ENCODE measurements around the gene CTCFL. TPM values are rescaled to one million over a fixed set of nuclear protein-coding genes. Genes with fewer than 3 reads are reported as not detected.

CTCFL gene
- total and polyA plus RNA-seq, 3 donors from 2014 or later, result 19.8 to 33.9 (median 24.8) TPM

- WGBS, 2 donors, result 81 to 83% methylated on average over 2 of the region's 2 CpGs
- H3K4me3 ChIP-seq, result no peak overlapping the region
- intact Hi-C loops (cut with DNase I; ENCODE audit: low total_unique reads), result no loop called here
- peaks cover 1% of the 10 kb centered on the region for H3K4me1 ChIP-seq
- TF ChIP-seq CTCF (IDR thresholded peaks at IDR 0.05) (no peak), POLR2A (IDR thresholded peaks at IDR 0.05) (no peak)
- H3K36me3 ChIP-seq (ENCODE audit: low read depth, missing control alignments), result no peaks in the 10 kb centered on the region
- no peaks in the 10 kb centered on the region for H3K27me3 ChIP-seq
- DNase-seq, result no peak
- H3K9me3 ChIP-seq, result no peaks in the 10 kb centered on the region
- H3K27ac ChIP-seq, result no peak overlapping the region
Measured at GRCh38 chr20:57532104-57532503, 7.2 kb upstream of the CTCFL start.

- no peaks in the 10 kb centered on the region for H3K27me3 ChIP-seq
- intact Hi-C loops (cut with DNase I; ENCODE audit: low total_unique reads), result no loop called here
- H3K27ac ChIP-seq, result no peak overlapping the region
- TF ChIP-seq CTCF (IDR thresholded peaks at IDR 0.05) (no peak), POLR2A (IDR thresholded peaks at IDR 0.05) (no peak)
- peaks cover 4% of the 10 kb centered on the region for H3K4me1 ChIP-seq
- H3K4me3 ChIP-seq, result no peak overlapping the region
- 85 to 86% methylated on average over 4 of the region's 4 CpGs for WGBS, 2 donors
- H3K36me3 ChIP-seq (ENCODE audit: low read depth, missing control alignments), result no peaks in the 10 kb centered on the region
- DNase-seq, result no peak
- no peaks in the 10 kb centered on the region for H3K9me3 ChIP-seq
Measured at GRCh38 chr20:57530327-57530981, 5.5 kb upstream of the CTCFL start.

GRCh38 chr20:57529810-57530209, 4.9 kb upstream of the CTCFL start:
- Histone ChIP-seq H3K36me3 (ENCODE audit: low read depth, missing control alignments) (no peaks in the 10 kb centered on the region), H3K9me3 (no peaks in the 10 kb centered on the region), H3K4me1 (peaks cover 4% of the 10 kb centered on the region), H3K4me3 (no peak overlapping the region), H3K27me3 (no peaks in the 10 kb centered on the region), H3K27ac (no peak overlapping the region)
- no peak for TF ChIP-seq CTCF (IDR thresholded peaks at IDR 0.05)
- no peak for TF ChIP-seq POLR2A (IDR thresholded peaks at IDR 0.05)
- WGBS, 2 donors, result 76 to 95% methylated on average over 3 of the region's 3 CpGs
- intact Hi-C loops (cut with DNase I; ENCODE audit: low total_unique reads), result no loop called here
- no peak for DNase-seq

- Histone ChIP-seq H3K4me3 (no peak overlapping the region), H3K27me3 (no peaks in the 10 kb centered on the region), H3K27ac (no peak overlapping the region), H3K4me1 (peaks cover 4% of the 10 kb centered on the region), H3K9me3 (no peaks in the 10 kb centered on the region), H3K36me3 (ENCODE audit: low read depth, missing control alignments) (no peaks in the 10 kb centered on the region)
- WGBS, 2 donors, result 94 to 95% methylated on average over 8 of the region's 8 CpGs
- intact Hi-C loops (cut with DNase I; ENCODE audit: low total_unique reads), result no loop called here
- no peak for DNase-seq
- TF ChIP-seq CTCF (IDR thresholded peaks at IDR 0.05) (no peak), POLR2A (IDR thresholded peaks at IDR 0.05) (no peak)
Measured at GRCh38 chr20:57529160-57529585, 4.2 kb upstream of the CTCFL start.

GRCh38 chr20:57528148-57528547, 3.2 kb upstream of the CTCFL start:
- Histone ChIP-seq H3K4me1 (peaks cover 4% of the 10 kb centered on the region), H3K36me3 (ENCODE audit: low read depth, missing control alignments) (no peaks in the 10 kb centered on the region), H3K27ac (no peak overlapping the region), H3K27me3 (no peaks in the 10 kb centered on the region), H3K9me3 (no peaks in the 10 kb centered on the region), H3K4me3 (no peak overlapping the region)
- intact Hi-C loops (cut with DNase I; ENCODE audit: low total_unique reads), result no loop called here
- no peak for DNase-seq
- TF ChIP-seq POLR2A (IDR thresholded peaks at IDR 0.05), result no peak
- no peak for TF ChIP-seq CTCF (IDR thresholded peaks at IDR 0.05)
- 97 to 98% methylated on average over 4 of the region's 4 CpGs for WGBS, 2 donors
